Effector memory CD4-positive, alpha-beta T cell (primary cell): ENCODE results near the gene HAVCR1.

Experiments used
- DNase-seq, 3 donors: peaks; one replicate each; pipeline ENCODE4 v3.0.0-alpha.2; 2020
- H3K27ac ChIP-seq: 2 replicates; pipeline ENCODE4 v1.7.0; 2013; ENCODE audit warnings: mild to moderate bottlenecking, low read length, moderate library complexity; ENCODE audit not compliant: insufficient read depth, poor library complexity, severe bottlenecking
- H3K27me3 ChIP-seq: replicated peaks from 2 replicates; pipeline ENCODE4 v1.7.0; 2013; ENCODE audit warnings: mild to moderate bottlenecking, low read length; ENCODE audit not compliant: insufficient read depth, control insufficient read depth, poor library complexity, severe bottlenecking
- H3K36me3 ChIP-seq: 2 replicates; pipeline ENCODE4 v1.7.0; 2013; ENCODE audit warnings: mild to moderate bottlenecking, low read length, moderate library complexity; ENCODE audit not compliant: control insufficient read depth, insufficient read depth
- H3K4me1 ChIP-seq: 2 replicates; pipeline ENCODE4 v1.7.0; 2013; ENCODE audit warnings: low read length, mild to moderate bottlenecking; ENCODE audit not compliant: control insufficient read depth, insufficient read depth, poor library complexity, severe bottlenecking
- H3K4me3 ChIP-seq: 2 replicates; pipeline ENCODE4 v1.7.0; 2013; ENCODE audit warnings: low read length, low read depth, mild to moderate bottlenecking; ENCODE audit not compliant: insufficient read depth, poor library complexity, severe bottlenecking
- H3K9me3 ChIP-seq: 2 replicates; pipeline ENCODE4 v1.7.0; 2013; ENCODE audit warnings: mild to moderate bottlenecking, low read length, moderate library complexity; ENCODE audit not compliant: control insufficient read depth
- total RNA-seq, 3 donors: gene quantifications; one replicate each; lab custom pipeline; 2026; lab: John Stamatoyannopoulos, UW

The HAVCR1 gene
- 2.3 to 2.8 (median 2.3) reads per million in 3 donors for total RNA-seq

DNA sequence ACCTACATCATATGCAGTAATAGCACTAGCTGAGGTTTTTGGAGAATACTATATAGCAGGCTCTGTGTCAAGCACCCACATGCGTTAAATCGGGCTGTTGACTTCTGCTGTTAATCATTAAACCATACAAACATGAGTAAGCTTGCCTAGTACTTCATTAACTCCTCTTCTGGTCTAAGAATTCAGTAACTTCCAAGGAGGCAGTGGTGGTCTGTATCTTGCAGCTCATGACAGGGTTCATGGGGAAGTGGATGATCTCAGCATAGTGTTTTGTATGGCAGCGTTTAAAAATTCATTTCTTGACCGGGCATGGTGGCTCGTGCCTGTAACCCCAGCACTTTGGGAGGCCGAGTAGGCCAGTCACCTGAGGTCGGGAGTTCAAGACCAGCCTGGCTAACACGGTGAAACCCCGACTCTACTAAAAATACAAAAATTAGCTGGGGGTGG, at the start of gene HAVCR1:
Gene HAVCR1 (minus strand): TSS at position 24 of the 447 bp plus-strand sequence. CDS start 1,173 bp downstream, outside the sequence.
- Histone ChIP-seq H3K27ac (no peak within 1 kb of the TSS), H3K9me3 (no peaks in the 10 kb centered on the region), H3K4me3 (no peak within 1 kb of the TSS), H3K4me1 (no peaks in the 10 kb centered on the region), H3K27me3 (no peaks in the 10 kb centered on the region), H3K36me3 (no peaks in the 10 kb centered on the region)
- DNase-seq: no peak

DNA sequence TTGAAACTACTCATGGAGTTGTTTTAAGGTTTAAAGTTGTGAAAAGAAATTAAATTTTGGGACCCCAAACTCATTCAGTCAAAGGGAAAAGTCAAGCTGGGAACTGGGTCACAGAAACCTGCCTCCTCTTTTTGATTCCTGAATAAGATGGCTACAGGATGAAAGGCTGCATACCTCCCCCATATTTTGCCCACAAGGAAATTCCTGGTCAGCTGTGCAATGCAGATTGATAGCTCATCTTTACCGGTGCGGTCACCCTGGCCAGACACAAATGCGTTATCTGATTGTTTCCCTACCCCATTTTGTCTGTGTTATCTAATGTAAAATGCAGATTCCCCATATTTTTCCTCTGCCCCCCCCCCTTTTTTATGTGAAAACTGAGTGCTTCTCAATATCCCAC, 48.6 kb upstream of the HAVCR1 start:
- no peaks in the 10 kb centered on the region for H3K27me3 ChIP-seq
- no peaks in the 10 kb centered on the region for H3K36me3 ChIP-seq
- no peaks in the 10 kb centered on the region for H3K9me3 ChIP-seq
- H3K4me3 ChIP-seq: no peak overlapping the region
- DNase-seq: no peak
- H3K27ac ChIP-seq: no peak overlapping the region
- no peaks in the 10 kb centered on the region for H3K4me1 ChIP-seq

DNA sequence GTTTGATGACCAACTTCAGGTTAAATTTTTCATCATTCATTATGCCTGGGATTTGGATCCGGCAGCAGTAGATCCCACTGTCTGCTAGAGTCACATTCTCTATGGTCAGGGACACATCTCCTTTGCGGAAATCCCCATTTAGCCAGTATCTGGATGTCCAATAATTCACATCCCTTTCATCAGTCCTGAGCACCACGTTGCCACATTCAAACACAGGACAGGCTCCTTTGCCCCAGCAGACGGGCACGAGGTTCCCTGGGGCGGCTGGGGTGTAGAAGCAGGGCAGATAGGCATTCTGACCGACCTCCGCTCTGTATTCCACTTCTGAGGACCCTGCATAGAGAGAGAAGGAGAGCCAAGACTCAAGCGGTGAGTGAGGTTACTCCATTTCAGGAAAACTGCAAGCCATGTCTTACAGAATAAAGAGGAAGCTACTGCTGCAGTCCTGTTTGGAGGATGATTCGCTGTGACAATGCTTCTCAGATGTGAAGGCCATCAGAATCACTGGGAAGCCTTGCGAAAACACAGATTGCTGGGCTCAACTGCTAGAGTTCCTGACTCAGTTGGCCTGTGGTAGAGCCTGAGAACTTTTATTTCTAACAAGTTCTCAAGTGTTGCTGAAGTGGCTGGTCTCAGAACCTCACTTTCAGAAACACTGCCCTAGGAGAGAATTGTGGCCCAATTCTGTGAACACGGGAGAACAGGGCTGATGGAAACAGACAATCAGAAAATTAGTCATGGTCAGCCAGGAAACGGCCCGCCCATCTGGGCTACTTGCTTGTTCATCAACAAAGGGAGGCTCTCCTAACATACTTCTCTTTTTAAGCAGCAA, 47.9 kb upstream of the HAVCR1 start:
- H3K4me1 ChIP-seq: no peaks in the 10 kb centered on the region
- no peak for DNase-seq
- H3K36me3 ChIP-seq: no peaks in the 10 kb centered on the region
- H3K27me3 ChIP-seq: no peaks in the 10 kb centered on the region
- no peak overlapping the region for H3K4me3 ChIP-seq
- H3K9me3 ChIP-seq: no peaks in the 10 kb centered on the region
- H3K27ac ChIP-seq: no peak overlapping the region

DNA sequence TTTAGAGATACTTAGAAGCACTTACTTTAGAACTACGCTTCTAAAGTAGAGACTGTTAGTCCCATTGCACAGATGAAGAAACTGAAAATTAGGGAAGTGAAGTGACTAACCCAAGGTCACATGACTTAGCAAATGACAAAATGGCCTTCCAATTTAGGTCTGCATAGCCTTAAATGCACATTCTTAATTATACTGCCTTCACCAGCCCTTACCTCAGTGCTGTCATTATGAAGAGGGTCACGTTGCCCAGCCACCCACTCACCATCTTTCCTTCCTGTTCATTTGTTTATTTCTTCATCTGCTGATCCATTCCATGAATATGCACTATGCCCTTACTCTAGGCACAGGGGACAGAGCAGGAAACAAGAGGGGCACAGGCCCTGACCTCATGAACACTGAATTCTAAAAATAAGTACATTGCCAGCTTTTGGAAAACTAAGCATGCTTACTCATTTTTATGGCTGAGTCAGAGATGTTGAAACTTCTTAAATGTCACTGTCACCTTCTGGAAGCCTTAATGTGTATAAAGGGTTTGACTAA, 41.3 kb upstream of the HAVCR1 start:
- H3K36me3 ChIP-seq: no peaks in the 10 kb centered on the region
- DNase-seq: no peak
- H3K9me3 ChIP-seq: no peaks in the 10 kb centered on the region
- H3K27ac ChIP-seq: no peak overlapping the region
- H3K4me1 ChIP-seq: no peaks in the 10 kb centered on the region
- H3K4me3 ChIP-seq: no peak overlapping the region
- no peaks in the 10 kb centered on the region for H3K27me3 ChIP-seq

DNA sequence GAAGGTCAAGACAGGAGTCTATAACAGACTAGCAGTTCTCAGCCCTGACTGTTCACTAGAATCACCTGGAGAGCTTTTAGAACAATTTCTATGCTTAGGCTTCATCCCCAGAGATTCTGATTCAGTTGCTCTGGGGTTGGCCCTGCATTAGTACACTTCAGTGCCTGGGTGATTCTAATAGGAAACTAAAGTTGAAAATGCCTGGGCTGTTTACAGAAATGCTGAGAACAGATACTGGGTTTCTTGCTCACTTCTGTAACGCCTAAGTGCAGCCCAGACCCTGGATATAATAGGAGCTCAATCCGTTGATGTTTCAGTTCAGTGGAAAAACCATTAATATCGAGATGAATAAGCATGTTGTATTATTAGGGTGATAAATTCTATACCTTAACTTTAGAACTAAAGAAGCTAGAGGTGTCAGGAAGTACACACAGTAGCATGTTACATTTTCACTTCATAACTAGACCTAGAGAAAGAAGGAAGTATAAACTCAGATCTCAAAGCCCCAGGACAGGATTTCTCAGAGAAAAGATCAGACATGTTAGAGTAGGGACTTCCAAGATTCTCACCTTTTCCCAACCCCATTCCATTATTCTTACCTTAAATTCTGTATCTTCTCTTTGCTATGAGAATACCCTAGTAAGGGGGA, 29.6 kb upstream of the HAVCR1 start:
- DNase-seq: no peak
- Histone ChIP-seq H3K4me1 (no peaks in the 10 kb centered on the region), H3K4me3 (no peak overlapping the region), H3K27me3 (no peaks in the 10 kb centered on the region), H3K36me3 (peaks cover 5% of the 10 kb centered on the region), H3K27ac (no peak overlapping the region), H3K9me3 (no peaks in the 10 kb centered on the region)

DNA sequence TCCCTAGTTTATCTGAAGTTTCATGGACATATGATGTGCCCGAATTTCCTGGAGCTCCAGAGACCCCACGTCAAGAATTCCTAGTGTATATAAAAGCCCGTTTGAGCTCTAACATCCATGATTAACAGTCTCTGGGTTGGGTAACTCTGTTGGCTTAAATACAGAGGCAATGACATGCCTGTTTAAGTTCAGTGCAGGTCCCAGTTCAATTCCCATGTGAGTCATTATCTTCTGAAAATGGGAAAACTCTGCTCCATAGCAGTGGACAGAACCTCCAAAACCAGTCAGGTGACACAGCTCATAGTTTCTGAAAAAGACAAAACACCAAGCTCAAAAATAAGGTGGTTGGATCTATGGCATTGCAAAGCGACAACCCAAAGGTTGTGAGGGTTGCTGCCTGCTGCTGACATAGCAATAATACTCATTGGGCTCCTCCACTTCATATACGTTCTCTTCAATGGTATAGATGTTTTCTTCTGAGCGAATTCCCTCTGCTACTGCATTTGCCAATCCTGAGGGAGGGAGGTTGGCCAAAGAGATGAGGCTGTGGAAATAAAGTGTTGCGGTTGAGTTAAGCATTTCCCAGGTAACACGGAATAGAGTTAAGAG, 27.9 kb upstream of the HAVCR1 start:
- no peak overlapping the region for H3K4me3 ChIP-seq
- no peak for DNase-seq

DNA sequence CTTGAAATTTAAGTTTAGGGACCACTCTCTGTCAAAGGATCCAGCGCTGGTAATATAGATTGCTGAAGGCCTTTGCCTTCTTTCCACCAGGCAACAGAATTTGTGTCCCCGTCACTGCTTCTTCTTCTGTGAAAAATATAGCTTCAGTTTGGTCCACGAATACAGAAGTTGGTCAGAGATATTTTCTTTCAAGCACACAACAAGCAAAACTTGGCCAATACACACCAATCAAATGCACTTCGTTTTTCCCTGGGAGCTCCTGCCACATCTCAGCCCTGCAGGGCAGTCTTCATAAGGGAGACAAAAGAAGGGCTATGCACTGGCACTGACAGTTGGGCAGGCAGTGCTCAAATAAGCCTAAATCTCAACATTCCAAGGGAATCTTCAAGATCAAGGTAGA, 27.0 kb upstream of the HAVCR1 start:
- no peaks in the 10 kb centered on the region for H3K27me3 ChIP-seq
- no peak overlapping the region for H3K4me3 ChIP-seq
- no peaks in the 10 kb centered on the region for H3K9me3 ChIP-seq
- no peak overlapping the region for H3K27ac ChIP-seq
- no peaks in the 10 kb centered on the region for H3K4me1 ChIP-seq
- no peak for DNase-seq
- peaks cover 5% of the 10 kb centered on the region for H3K36me3 ChIP-seq

More for the DNA sequence above, 27.9 kb upstream of the HAVCR1 start:
- Histone ChIP-seq H3K36me3 (peaks cover 5% of the 10 kb centered on the region), H3K27ac (no peak overlapping the region), H3K27me3 (no peaks in the 10 kb centered on the region), H3K4me1 (no peaks in the 10 kb centered on the region), H3K9me3 (no peaks in the 10 kb centered on the region)

DNA sequence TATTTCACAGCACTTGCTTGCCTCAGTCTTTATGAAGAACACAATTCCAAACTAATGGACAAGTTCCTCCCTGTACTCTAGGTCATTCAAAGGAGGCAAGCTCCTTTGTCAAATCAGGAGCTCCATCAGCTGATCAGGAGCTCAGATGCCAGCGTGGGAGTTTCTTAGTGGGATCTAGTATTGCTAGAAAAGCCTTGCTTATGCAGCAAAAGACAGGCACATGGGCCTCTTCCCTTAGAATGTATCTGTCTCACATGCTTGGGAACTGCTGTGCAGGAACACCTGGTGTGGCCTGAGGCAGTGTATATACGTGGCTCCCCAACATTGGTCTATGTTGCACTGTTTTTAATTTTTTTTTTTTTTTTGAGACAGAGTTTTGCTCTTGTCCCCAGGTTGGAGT, 21.4 kb upstream of the HAVCR1 start:
- no peak for DNase-seq
- H3K27ac ChIP-seq: no peak overlapping the region
- no peaks in the 10 kb centered on the region for H3K4me1 ChIP-seq
- H3K36me3 ChIP-seq: no peaks in the 10 kb centered on the region
- H3K9me3 ChIP-seq: no peaks in the 10 kb centered on the region
- H3K4me3 ChIP-seq: no peak overlapping the region
- H3K27me3 ChIP-seq: no peaks in the 10 kb centered on the region

DNA sequence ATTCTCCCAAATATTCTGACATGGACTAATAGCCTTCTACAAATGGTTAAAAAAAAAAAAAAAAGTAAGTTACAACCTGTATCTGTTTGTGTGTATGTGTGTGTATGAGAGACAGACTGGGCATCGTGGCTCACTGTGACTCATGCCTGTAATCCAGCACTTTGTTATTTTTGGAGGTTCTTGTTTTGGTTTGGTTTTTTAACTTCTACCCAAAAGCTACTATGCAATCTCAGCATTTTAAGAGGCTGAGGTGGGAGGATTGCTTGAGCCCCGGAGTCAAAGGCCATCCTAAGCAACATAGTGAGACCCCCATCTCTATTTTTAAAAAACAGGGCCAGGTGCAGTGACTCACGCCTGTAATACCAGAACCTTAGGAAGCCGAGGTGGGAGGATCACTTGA, 17.6 kb upstream of the HAVCR1 start:
- no peak overlapping the region for H3K4me3 ChIP-seq
- no peaks in the 10 kb centered on the region for H3K9me3 ChIP-seq
- no peaks in the 10 kb centered on the region for H3K36me3 ChIP-seq
- H3K27me3 ChIP-seq: no peaks in the 10 kb centered on the region
- no peak overlapping the region for H3K27ac ChIP-seq
- H3K4me1 ChIP-seq: no peaks in the 10 kb centered on the region
- DNase-seq: no peak

DNA sequence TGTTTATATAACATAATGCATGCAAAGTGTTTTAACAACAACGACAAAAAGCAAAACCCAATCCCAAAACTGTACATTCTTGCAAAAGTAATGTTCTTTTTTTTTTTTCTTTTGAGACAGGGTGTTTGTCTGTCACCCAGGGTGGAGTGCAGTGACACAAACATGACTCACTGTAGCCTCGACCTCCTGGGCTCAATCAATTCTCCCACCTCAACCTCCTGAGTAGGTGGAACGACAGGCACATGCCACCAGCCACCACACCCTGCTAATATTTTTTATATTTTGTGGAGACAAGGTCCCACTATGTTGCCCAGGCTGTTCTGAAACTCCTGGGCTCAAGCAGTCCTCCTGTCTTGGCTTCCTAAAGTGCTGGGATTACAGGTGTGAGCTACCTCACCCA, 13.6 kb upstream of the HAVCR1 start:
- Histone ChIP-seq H3K36me3 (no peaks in the 10 kb centered on the region), H3K27me3 (no peaks in the 10 kb centered on the region), H3K27ac (no peak overlapping the region), H3K4me1 (no peaks in the 10 kb centered on the region), H3K4me3 (no peak overlapping the region), H3K9me3 (no peaks in the 10 kb centered on the region)
- no peak for DNase-seq
